ENCODE measurements around the gene CAMK1D.

GRCh38 chr10:12507165-12507850 is 158.0 kb downstream of the CAMK1D start:
- TF ChIP-seq CTCF (IDR thresholded peaks at IDR 0.05; ENCODE audit: low read length): no peak
- TF ChIP-seq EZH2 (optimal IDR thresholded peaks at IDR 0.05; ENCODE audit: low read depth, low read length): no peak
- no peak for TF ChIP-seq EZH2phosphoT487 (IDR thresholded peaks at IDR 0.05; ENCODE audit: low read length)
